GM12878 (cell line): ENCODE measurements around the gene MARCHF6. TPM values are rescaled to one million over a fixed set of nuclear protein-coding genes. Genes with fewer than 3 reads are reported as not detected.

Experiments used
- ATAC-seq: fragments of 200-7000 bp; cut with Tn5 transposase; 3 replicates; pipeline ENCODE4 v1.9.1; 2020; ENCODE audit warnings: mild to moderate bottlenecking, moderate library complexity
- BruUV-seq: library from RNA; stranded (reverse); fragments of 400-500 nt; replicated peaks from 2 replicates; lab custom pipeline; 2021; lab: Mats Ljungman, UMichigan
- CTCF ChIA-PET: fragments of 300-600 bp; sonication (Branson Sonifier 250); formaldehyde crosslinking; extraction: SDS; loops from one replicate; lab custom pipeline; 2021; ENCODE audit warnings: inconsistent platforms; lab: Yijun Ruan, JAX
- POLR2A ChIA-PET: fragments of 350-600 bp; formaldehyde crosslinking; extraction: SDS; loops from one replicate; lab custom pipeline; 2021; ENCODE audit warnings: inconsistent platforms; lab: Charles Lee
- RAD21 ChIA-PET: fragments of 300-600 bp; sonication (Branson Sonifier 250); formaldehyde crosslinking; loops from one replicate; lab custom pipeline; 2023; ENCODE audit warnings: antibody characterized with exemption; ENCODE audit not compliant: unreplicated experiment; lab: Charles Lee
- SMC1A ChIA-PET: fragments of 300-600 bp; sonication (Branson Sonifier 250); formaldehyde crosslinking; loops from one replicate; lab custom pipeline; 2023; ENCODE audit not compliant: unreplicated experiment, uncharacterized antibody; lab: Charles Lee
- DNase-seq: peaks from one replicate; pipeline ENCODE4 v3.0.0-alpha.2; 2011; ENCODE audit warnings: low read depth, low spot score
- FAIRE-seq: peaks from 3 replicates; lab custom pipeline; 2011; peaks lifted over from hg19 to GRCh38; lab: Jason Lieb, UNC
- H2AFZ ChIP-seq: 2 replicates; pipeline ENCODE4 v1.6.0; 2011; ENCODE audit warnings: low read depth, low read length, control low read depth; ENCODE audit not compliant: control insufficient read depth
- H3K27ac ChIP-seq: 2 replicates; pipeline ENCODE4 v1.5.1; 2011; ENCODE audit warnings: control low read depth; ENCODE audit not compliant: control insufficient read depth, insufficient read depth
- H3K27me3 ChIP-seq, 2 experiments: replicated peaks in 1 of 2; 2 replicates each; pipeline versions ENCODE4 v1.6.0 to v1.6.1; 2011; ENCODE audit warnings: low read length in 1 of 2; ENCODE audit not compliant: control insufficient read depth in 2 of 2, insufficient read depth in 2 of 2
- H3K36me3 ChIP-seq, 2 experiments: 2 replicates each; pipeline ENCODE4 v1.5.1; 2011; ENCODE audit warnings: low read length in 1 of 2; ENCODE audit not compliant: control insufficient read depth in 2 of 2, insufficient read depth in 2 of 2
- H3K4me1 ChIP-seq: 2 replicates; pipeline ENCODE4 v1.6.1; 2011; ENCODE audit warnings: mild to moderate bottlenecking, low read length, moderate library complexity, mixed read lengths; ENCODE audit not compliant: control insufficient read depth, insufficient read depth
- H3K4me2 ChIP-seq: 2 replicates; pipeline ENCODE4 v1.6.0; 2011; ENCODE audit warnings: control low read depth; ENCODE audit not compliant: control insufficient read depth, insufficient read depth
- H3K4me3 ChIP-seq: fragments of 200-600 bp; sonication (generic); 2 replicates; pipeline ENCODE4 v1.5.1; 2016
- H3K79me2 ChIP-seq: 2 replicates; pipeline ENCODE4 v1.6.0; 2011; ENCODE audit warnings: low read length; ENCODE audit not compliant: control insufficient read depth, insufficient read depth
- H3K9ac ChIP-seq: 2 replicates; pipeline ENCODE4 v1.8.0; 2011; ENCODE audit warnings: low read length, control low read depth, mixed read lengths; ENCODE audit not compliant: control insufficient read depth, insufficient read depth
- H3K9me3 ChIP-seq: replicated peaks from 3 replicates; pipeline ENCODE4 v1.5.1; 2011; ENCODE audit warnings: mild to moderate bottlenecking, low read length; ENCODE audit not compliant: control insufficient read depth, insufficient read depth
- H4K20me1 ChIP-seq: 2 replicates; pipeline ENCODE4 v1.6.0; 2011; ENCODE audit not compliant: control insufficient read depth, insufficient read depth
- DPF2 ChIP-seq: fragments of 450-650 bp; IDR thresholded peaks from 2 replicates; pipeline ENCODE4 v1.6.1; 2017; ENCODE audit warnings: mild to moderate bottlenecking
- E2F8 ChIP-seq: fragments of 450-650 bp; IDR thresholded peaks from 2 replicates; pipeline ENCODE4 v1.6.1; 2018; ENCODE audit warnings: mild to moderate bottlenecking, low read depth, moderate library complexity; ENCODE audit not compliant: partially characterized antibody
- SMARCA5 ChIP-seq: fragments of 450-650 bp; IDR thresholded peaks from 2 replicates; pipeline ENCODE4 v1.6.1; 2017; ENCODE audit warnings: mild to moderate bottlenecking
- WGBS: methylation state at CpG from one replicate; pipeline ENCODE4 v1.1.6; 2016; ENCODE audit warnings: low lambda C conversion rate; ENCODE audit not compliant: insufficient replicate concordance, insufficient coverage; ENCODE audit errors: missing lambda C conversion rate; 5-methylcytosine and 5-hydroxymethylcytosine counted together
- in situ Hi-C: fragments of 300-500 bp; cut with MboI; formaldehyde crosslinking; loops from 9 replicates; pipeline ENCODE4 v1.14.3; 2018; ENCODE audit warnings: mixed read lengths
- intact Hi-C: fragments of 100-400 bp; cut with micrococcal nuclease; formaldehyde crosslinking; loops from one replicate; pipeline ENCODE4 v1.14.2; 2022; ENCODE audit not compliant: unreplicated experiment
- polyA plus RNA-seq, 11 experiments: library from polyadenylated mRNA; depleted of rRNA in 4 of 11; unstranded in 6 of 11; stranded (reverse) in 5 of 11; fragments of >200 nt; fragmentation: Nextera tagmentation in 4 of 11; fragmentation: Illumina TruSeq in 1 of 11; extraction: Ambion mirVana in 4 of 11; extraction: Trizol in 1 of 11; gene quantifications; 1 replicate in 1 of 11; 2 replicates in 10 of 11; pipeline versions ENCODE4 v1.2.1 to v1.2.3, GENCODE V29; 2011 to 2016; ENCODE audit warnings: inconsistent platforms in 2 of 11, missing spikeins in 2 of 11, low read depth in 1 of 11
- total RNA-seq, 4 experiments: library from RNA; depleted of rRNA in 3 of 4; stranded (reverse); fragments of >200 nt in 3 of 4; fragmentation: Illumina TruSeq in 1 of 4; extraction: Trizol in 1 of 4; gene quantifications; 2 replicates each; pipeline versions ENCODE4 v1.2.1 to v1.2.3, GENCODE V29; 2013 to 2021
- TF ChIP-seq, protein P1 (sequence below): IDR thresholded peaks from 2 replicates; pipeline ENCODE4 v1.6.1; 2011; ENCODE audit warnings: borderline replicate concordance, low read depth, mild to moderate bottlenecking, moderate library complexity, low read length; ENCODE audit not compliant: insufficient read depth, poor library complexity, severe bottlenecking

MARCHF6 gene
- total and polyA plus RNA-seq, 10 of the 15 experiments (the other 5 are each of a cell fraction or from before 2014, with no cell fraction given), result 39.1 to 172 (median 61.0) TPM

DNA sequence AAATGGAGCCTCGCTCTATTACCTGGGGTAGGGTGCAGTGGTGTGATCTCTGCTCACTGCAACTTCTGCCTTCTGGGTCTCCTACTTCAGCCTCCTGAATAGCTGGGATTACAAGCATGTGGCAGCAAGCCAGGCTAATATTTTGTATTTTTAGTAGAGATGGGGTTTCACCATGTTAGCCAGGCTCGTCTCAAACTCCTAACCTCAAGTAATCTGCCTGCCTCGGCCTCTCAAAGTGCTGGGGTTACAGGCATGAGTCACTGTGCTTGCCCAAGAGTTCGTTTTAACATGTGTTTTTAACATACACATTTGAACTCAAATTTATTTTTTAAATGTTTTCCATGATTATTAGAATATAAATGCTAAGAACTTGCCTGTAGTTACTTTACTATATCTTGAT is 34.2 kb downstream of the MARCHF6 start:
- H3K36me3 ChIP-seq, result peaks cover 7 to 36% of the 10 kb centered on the region in 2 experiments
- SMC1A ChIA-PET, result interaction anchor here (1.0 to 1.5 kb wide), 3 partner anchors 15 to 31 kb away, joined by 3 to 6 read pairs (median 4); no protein-coding TSS in a partner anchor
- POLR2A ChIA-PET, result no interaction called here
- TF ChIP-seq, protein P1, sequence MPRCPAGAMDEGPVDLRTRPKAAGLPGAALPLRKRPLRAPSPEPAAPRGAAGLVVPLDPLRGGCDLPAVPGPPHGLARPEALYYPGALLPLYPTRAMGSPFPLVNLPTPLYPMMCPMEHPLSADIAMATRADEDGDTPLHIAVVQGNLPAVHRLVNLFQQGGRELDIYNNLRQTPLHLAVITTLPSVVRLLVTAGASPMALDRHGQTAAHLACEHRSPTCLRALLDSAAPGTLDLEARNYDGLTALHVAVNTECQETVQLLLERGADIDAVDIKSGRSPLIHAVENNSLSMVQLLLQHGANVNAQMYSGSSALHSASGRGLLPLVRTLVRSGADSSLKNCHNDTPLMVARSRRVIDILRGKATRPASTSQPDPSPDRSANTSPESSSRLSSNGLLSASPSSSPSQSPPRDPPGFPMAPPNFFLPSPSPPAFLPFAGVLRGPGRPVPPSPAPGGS, result no peak
- no peak for TF ChIP-seq SMARCA5
- TF ChIP-seq DPF2, result no peak
- no peak for TF ChIP-seq E2F8
- H3K4me3 ChIP-seq, result no peak overlapping the region
- H3K9me3 ChIP-seq, result no peaks in the 10 kb centered on the region; the same call in 2 of the 3 replicates
- 69% methylated on average over 4 of the region's 4 CpGs for WGBS
- no peak for DNase-seq
- no peak overlapping the region for H3K9ac ChIP-seq
- no peak overlapping the region for H3K4me2 ChIP-seq
- no peak overlapping the region for H3K27ac ChIP-seq
- RAD21 ChIA-PET, result no interaction called here
- BruUV-seq, result no TSS peak
- no peaks in the 10 kb centered on the region for H4K20me1 ChIP-seq
- CTCF ChIA-PET, result interaction anchor here (1.3 to 1.8 kb wide), 3 partner anchors 30 to 104 kb away, joined by 4 to 11 read pairs (median 4); no protein-coding TSS in a partner anchor
- ATAC-seq, result no peak
- no peaks in the 10 kb centered on the region; the same call in none of the 2 replicates for H3K79me2 ChIP-seq
- intact Hi-C loops (no loop called here), in situ Hi-C loops (no loop called here)
- FAIRE-seq, result no peak
- no peaks in the 10 kb centered on the region for H3K27me3 ChIP-seq
- H3K4me1 ChIP-seq, result no peaks in the 10 kb centered on the region
- H2AFZ ChIP-seq, result no peak overlapping the region
